ENCODE data around the gene CPVL.

CPVL gene

GRCh38 chr7:29090151-29090805, 56.1 kb downstream of the CPVL start:
- DNase-seq: no peak

DNA sequence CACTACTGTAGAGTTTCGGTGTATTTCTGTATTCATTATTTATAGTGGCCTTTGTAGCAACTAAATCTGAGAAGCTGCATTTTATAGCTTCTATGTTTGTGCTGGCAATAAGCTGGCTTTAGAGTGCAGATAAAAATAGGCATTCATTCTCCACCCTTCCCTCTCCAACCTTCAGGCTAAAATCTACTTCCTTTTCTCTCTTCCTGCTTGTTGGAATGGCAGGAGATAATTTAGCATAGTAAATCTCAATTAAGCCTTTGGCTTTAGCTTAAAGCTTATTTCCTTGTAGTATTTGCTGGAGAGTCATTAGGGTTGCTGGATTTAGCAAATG, 58.5 kb downstream of the CPVL start:
- no peak for DNase-seq

DNA sequence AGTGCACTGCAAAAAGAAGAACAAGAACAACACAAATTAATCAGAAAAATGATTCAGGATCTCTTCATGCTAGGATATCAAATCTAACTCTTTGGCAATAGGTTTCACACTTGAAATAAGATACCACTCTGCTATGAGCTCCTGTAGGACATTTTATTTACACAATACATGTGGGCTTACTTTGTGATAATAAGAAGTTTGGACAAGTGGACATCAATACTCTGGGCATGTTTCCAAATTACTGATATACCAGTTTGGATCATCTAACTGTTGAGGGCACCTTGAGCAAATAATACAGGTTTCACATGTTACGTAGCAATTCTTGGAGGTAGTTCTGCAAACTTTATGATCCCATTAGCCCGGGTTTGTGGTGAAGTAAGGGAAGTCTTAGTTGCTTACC, 59.8 kb downstream of the CPVL start:
- no peak for DNase-seq

DNA sequence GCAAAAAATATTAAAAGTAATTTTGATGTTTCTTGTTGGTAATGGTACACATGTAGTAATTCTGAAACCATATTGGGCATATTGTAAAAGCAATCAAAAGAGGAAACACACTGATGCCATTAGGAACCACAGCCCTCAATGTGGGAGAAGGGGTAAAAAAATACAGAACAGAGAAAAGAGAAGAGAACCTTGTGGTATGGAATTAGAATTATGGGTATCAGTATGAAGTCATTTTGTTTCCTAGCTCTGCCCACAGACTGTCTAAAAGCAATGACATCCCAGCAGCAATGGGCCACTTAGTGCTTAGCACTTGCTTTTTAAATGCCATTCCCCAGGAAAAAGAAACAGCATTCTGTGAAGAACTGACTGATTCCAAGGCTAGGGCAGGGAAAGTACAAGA, 61.5 kb downstream of the CPVL start:
- no peak for DNase-seq

- DNase-seq: no peak
These were observed 65.5 kb downstream of the CPVL start for GRCh38 chr7:29080803-29081202.

- no peak for DNase-seq
These were observed 67.8 kb downstream of the CPVL start for GRCh38 chr7:29078311-29079260.

DNA sequence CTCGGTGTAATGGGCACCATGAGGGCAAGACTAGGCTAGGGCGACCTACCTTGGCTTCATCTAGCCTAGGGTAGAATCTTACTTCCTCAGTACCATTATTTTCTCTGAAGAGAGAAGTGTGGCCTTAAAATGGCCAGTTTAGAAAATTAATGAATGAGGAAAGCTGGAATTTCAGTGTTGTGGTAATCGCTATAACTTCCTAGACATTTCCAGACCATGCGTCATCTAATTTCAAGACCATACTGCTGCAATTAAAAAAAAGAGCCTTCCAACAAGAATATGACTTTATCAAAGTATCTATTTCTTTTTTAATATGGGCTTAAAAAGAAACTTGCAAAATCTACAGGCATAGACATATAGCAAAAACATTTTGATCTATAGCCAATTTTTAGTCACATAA, 68.5 kb downstream of the CPVL start:
- no peak for DNase-seq

DNA sequence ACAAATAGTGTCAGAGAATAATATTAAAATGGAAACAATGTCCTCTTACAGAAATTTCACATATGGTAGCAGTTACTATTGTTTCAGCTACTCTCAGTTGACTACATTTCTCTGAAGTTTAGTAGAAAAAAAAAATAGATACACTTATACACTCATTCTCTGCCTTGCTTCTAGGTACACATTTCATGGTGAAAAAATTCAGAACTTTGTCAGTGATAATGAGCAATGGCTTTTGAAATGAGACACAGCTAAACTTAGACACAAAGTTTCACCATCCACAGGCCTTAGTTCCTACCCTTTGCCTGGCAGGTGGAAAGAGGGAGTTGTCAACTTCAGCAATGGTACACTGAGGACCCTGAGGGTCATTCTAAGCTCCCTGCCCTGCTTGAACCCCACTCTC, 69.2 kb downstream of the CPVL start:
- DNase-seq: no peak

DNA sequence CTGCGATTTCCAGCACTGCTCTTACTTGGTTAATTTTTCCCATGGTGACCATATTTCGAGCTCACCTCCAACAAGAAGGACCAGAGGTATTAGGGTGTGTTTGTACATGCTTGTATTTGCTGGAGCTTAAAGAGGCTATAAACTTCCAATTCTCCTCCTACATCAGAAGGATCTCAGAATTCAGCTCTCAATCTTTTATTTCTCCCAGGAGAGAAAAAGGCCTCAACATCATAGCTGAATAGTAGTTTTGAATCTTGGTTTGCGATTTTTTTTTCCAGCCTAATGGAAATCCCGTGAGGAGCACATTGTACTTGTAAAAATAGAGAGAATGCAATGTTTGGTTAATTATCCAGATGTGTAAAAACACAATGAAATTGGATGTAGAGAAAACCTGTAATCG, 69.7 kb downstream of the CPVL start:
- DNase-seq: no peak

GRCh38 chr7:29075606-29076005, 70.7 kb downstream of the CPVL start:
- DNase-seq: no peak

DNA sequence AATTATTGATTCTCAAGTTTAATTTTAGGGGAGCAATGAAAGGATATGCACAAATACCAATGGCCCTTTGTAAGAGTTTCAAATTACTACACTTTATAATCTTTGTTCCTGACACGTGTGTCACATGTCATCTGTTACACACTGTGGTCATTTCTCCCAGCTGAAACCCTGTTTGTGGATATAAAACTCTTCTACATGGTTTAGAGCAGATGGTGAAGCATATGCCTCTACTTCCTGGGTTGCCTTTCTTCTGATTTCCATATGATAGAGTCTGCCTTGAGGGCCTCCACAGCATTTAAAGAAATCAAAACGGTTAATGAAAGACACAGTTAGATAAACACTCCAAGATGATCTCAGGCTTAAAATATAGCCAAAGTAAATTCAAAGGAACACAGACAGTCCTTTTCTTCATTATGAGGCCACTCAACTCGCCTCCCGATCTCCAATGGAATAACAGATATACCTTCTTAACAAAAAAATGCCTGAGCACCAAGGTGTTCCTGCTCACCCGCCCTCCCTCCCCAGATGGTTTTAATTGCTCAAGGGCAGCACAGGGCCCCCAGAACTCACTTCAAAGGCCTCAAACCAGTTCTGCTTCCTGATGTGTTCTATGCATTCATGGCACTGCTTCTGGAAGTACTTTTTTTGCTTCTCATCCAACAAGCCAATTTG, 75.0 kb downstream of the CPVL start:
- DNase-seq: no peak

GRCh38 chr7:29066641-29067040, 79.7 kb downstream of the CPVL start:
- DNase-seq: no peak

DNA sequence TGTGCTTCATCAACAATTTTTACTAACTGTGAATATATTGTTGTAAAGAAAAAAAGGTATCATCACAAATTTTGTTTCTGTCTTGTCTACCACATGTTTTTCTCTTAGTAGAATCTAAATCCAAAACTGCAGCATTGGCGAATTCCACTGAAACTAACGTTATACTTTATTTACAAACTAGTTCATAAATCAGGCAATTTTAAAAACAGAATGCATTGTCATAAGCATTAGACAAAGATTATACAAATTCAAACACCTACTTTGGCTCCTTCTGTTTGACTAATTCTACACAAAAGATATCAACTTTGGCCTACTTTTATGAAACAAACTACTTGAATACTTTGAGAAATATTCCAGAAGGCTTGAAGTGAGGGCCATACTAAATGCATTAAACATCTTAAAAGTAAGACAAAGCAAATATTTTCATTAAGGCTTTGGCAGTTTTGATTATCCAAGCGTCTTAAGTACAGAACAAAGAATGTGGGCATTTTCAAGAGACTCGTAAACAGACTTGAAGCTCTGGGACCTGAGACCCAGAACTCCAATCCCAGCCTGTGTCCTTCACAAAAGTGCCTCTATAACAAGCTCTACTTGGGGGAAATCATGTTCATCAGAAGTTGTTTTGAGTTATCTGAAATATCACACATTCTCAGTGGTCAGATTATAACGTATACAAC, 81.0 kb downstream of the CPVL start:
- DNase-seq: no peak

DNA sequence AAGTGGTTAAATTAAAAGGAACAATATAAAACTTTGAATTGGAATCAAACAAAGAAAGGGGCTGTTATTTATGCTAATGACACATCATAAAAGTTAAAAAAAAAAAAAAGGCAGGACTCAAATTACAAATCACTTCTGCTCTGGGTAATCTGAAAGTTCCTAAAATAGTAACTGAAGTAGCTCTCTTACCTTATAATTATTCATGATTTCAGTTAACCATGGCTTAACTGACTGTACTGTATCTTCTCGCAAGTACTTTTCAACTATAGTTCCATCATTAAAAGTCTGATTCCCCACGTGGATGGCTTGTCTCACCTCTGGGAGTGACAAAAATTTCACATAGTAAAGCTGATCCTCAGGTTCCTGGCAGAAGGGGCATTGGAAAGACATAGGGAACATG, 82.5 kb downstream of the CPVL start:
- no peak for DNase-seq

DNA sequence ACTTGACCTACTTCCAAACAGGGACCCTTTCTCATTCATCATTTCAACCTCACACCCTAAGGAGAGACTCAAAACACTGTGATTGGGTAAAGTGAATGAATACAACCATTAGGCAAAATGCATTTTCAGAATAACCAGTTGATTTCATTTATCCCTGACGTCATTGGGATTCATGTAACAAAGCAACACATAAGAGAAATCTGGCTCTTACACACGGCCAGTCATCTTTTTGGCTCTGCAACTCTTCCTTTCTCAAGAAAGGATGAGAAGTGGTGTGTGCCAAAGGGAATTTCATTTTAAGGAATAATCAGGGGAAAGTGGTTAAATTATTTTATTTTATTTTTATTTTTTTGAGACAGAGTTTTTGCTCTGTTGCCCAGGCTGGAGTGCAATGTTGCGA, 83.1 kb downstream of the CPVL start:
- no peak for DNase-seq

DNA sequence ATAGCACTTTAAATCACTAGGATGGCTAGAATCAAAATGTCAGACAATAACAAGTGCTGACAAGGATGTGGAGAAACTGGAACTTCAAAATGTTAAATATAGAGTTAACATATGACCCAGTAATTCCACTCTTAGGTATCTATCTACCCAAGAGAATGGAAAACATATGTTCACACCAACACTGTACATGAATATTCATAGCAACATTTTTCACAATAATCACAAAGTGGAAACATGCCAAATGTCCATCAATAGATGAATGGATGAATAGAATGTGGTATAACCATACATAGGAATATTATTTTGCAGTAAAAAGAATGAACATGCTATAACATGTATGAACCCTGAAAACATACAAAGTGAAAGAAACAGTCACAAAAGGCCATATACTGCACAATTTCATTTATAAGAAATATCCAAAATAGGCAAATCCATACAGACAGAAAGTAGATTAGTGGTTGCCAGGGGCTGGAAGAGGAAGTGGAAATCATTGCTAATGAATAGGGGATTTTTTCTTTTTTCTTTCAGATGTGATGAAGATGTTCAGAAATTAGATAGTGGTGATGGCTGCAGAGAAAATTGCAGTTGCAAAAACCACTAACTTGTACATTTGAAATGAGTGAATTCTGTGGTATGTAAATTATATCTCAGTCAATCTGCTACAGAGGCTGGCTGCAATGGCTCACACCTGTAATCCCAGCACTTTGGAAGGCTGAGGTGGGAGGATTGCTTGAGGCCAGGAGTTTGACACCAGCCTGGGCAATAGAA, 93.0 kb downstream of the CPVL start:
- no peak for DNase-seq

DNA sequence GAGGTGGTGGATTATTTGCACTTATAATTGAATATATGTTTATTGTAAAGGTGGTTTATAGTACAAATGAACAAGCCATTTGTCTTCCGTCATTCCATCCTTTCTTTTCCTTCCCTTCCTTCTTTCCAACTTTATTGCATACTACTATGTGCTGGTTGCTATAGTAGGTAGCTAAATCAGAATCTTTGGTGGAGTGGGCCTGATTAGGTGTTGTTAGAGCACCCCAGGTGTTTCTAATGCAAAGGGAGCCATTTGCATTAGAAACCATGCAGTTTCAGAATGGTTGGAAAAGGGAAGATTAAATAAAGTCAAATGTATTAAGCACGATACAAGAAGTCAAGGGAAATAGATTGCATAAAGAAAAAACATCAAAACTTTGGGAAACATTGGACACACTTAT, 99.4 kb downstream of the CPVL start:
- no peak for DNase-seq

DNA sequence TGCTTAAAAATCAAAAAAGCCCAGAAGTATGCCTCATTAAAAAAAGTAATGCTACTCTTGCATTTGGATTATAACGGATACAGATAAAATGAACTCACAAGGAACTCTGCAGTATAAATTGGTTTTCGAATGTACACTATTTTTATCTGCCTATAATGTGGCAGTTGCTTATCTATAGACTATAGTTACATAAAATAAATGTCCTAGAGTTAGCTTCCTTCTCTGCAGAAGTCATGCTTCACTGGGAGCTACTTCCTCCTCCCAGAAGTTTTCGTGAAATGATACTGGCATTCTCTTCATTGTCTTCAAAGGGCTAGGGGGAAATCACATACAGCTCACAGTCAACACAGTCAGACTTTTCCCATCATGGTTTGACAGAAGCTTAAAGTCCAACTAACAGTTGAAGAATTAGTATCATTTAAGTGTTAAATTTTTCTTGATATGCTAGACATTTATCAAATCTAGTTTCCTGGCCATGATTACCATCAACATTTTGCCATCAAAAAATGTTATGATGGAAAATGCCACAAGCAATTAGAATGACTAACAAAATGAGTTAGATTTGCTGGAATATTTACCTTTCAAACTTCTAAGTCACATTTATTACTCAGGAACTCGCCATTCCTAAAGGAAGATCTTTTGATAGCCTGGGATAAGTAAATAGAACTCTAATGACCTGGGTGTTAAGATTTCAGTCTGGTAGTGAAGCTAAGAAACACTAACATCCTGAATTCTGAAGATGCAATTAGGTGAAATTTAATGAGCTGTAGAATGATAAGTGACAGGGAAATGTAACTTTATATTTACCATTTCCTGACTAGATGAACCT, 100.9 kb downstream of the CPVL start:
- no peak for DNase-seq

- no peak for DNase-seq
These were observed 101.8 kb downstream of the CPVL start for GRCh38 chr7:29044554-29044953.

GRCh38 chr7:29043576-29043975, 102.8 kb downstream of the CPVL start:
- DNase-seq: no peak

GRCh38 chr7:29042824-29043231, 103.5 kb downstream of the CPVL start:
- no peak for DNase-seq

GRCh38 chr7:29041991-29042390, 104.3 kb downstream of the CPVL start:
- DNase-seq: no peak

All from activated CD4-positive, alpha-beta T cell treated with anti-CD3 and anti-CD28 coated beads, Interleukin-2, amount 50 U/mL, for 48 hours (primary cell).